A549 (cell line): ENCODE data around the gene NAB1. TPM values are rescaled to one million over a fixed set of nuclear protein-coding genes. Genes with fewer than 3 reads are reported as not detected.

Experiments
- ATAC-seq, 2 experiments: fragments of 200-7000 bp in 1 of 2; fragments of >200 bp in 1 of 2; cut with Nextera tagmentation in 1 of 2; cut with Tn5 transposase in 1 of 2; 3 replicates each; pipeline versions ENCODE4 v1.8.0 to v1.9.1; 2018 to 2020; ENCODE audit warnings: mild to moderate bottlenecking in 1 of 2, moderate library complexity in 1 of 2
- CTCF ChIA-PET: fragments of 300-600 bp; sonication (Branson Sonifier 250); formaldehyde crosslinking; extraction: SDS; loops from one replicate; lab custom pipeline; 2021; ENCODE audit warnings: antibody characterized with exemption, inconsistent platforms; lab: Yijun Ruan, JAX
- POLR2A ChIA-PET: fragments of 350-600 bp; formaldehyde crosslinking; extraction: SDS; loops from one replicate; lab custom pipeline; 2021; ENCODE audit warnings: antibody characterized with exemption, inconsistent platforms; lab: Yijun Ruan, JAX
- DNase-seq, 2 experiments: peaks; one replicate each; pipeline versions ENCODE4 v3.0.0 to v3.0.0-alpha.2; 2011 to 2016; ENCODE audit warnings: low read depth in 1 of 2, low spot score in 1 of 2
- FAIRE-seq: peaks from 2 replicates; lab custom pipeline; 2011; peaks lifted over from hg19 to GRCh38; lab: Jason Lieb, UNC
- H3K27ac ChIP-seq, 2 experiments: fragments of >200 bp; sonication (Bioruptor Twin); formaldehyde crosslinking; 3 replicates each; pipeline ENCODE4 v1.5.1; 2016 to 2017
- H3K4me1 ChIP-seq: fragments of >200 bp; sonication (Bioruptor Twin); formaldehyde crosslinking; 3 replicates; pipeline ENCODE4 v1.6.1; 2016
- H3K4me2 ChIP-seq: fragments of >200 bp; sonication (Bioruptor Twin); formaldehyde crosslinking; 3 replicates; pipeline ENCODE4 v1.6.1; 2016
- H3K4me3 ChIP-seq: fragments of >200 bp; sonication (Bioruptor Twin); formaldehyde crosslinking; 3 replicates; pipeline ENCODE4 v1.5.1; 2016
- H3K9me3 ChIP-seq: fragments of >200 bp; sonication (Bioruptor Twin); formaldehyde crosslinking; 3 replicates; pipeline ENCODE4 v1.6.1; 2016
- BHLHE40 ChIP-seq: IDR thresholded peaks from 2 replicates; pipeline ENCODE4 v1.6.1; 2012; ENCODE audit warnings: low read depth, low read length, inconsistent platforms
- CBX8 ChIP-seq: fragments of 200-600 bp; sonication (generic); IDR thresholded peaks from 2 replicates; pipeline ENCODE4 v1.6.1; 2016
- CEBPB ChIP-seq, 2 experiments: fragments of >200 bp in 1 of 2; sonication (Bioruptor Twin) in 1 of 2; formaldehyde crosslinking in 1 of 2; IDR thresholded peaks; 2 replicates each; pipeline ENCODE4 v1.6.1; 2012 to 2016
- CTCF ChIP-seq: fragments of >200 bp; sonication (Bioruptor Twin); formaldehyde crosslinking; IDR thresholded peaks from 3 replicates; pipeline ENCODE4 v1.5.1; 2016
- GATA3 ChIP-seq: IDR thresholded peaks from 2 replicates; pipeline ENCODE4 v1.6.1; 2012; ENCODE audit warnings: borderline replicate concordance
- HEYL ChIP-seq: fragments of 250-450 bp; sonication (Bioruptor Pico); IDR thresholded peaks from 2 replicates; pipeline ENCODE4 v1.8.0; 2021; ENCODE audit warnings: mild to moderate bottlenecking, moderate library complexity
- JUNB ChIP-seq: fragments of >200 bp; sonication (Bioruptor Twin); formaldehyde crosslinking; IDR thresholded peaks from 2 replicates; pipeline ENCODE4 v1.6.1; 2016
- KDM5A ChIP-seq: fragments of 200-600 bp; sonication (generic); IDR thresholded peaks from 2 replicates; pipeline ENCODE4 v1.6.1; 2016; ENCODE audit warnings: antibody characterized with exemption, mild to moderate bottlenecking
- MAFK ChIP-seq: fragments of 450-650 bp; IDR thresholded peaks from 2 replicates; pipeline ENCODE4 v1.6.1; 2014; ENCODE audit not compliant: partially characterized antibody
- MYC ChIP-seq: IDR thresholded peaks from 2 replicates; pipeline ENCODE4 v1.6.1; 2012; ENCODE audit warnings: mild to moderate bottlenecking, inconsistent platforms, low read length, improper control_type of control experiment, borderline replicate concordance
- NFE2L2 ChIP-seq: fragments of 150-350 bp; conservative IDR thresholded peaks from 2 replicates; pipeline ENCODE4 v1.6.1; 2014; ENCODE audit warnings: low read length
- NPAS2 ChIP-seq: fragments of 250-450 bp; sonication (Bioruptor Pico); IDR thresholded peaks from 2 replicates; pipeline ENCODE4 v1.8.0; 2022; ENCODE audit warnings: mild to moderate bottlenecking, moderate library complexity, borderline replicate concordance
- POLR2AphosphoS2 ChIP-seq: conservative IDR thresholded peaks from 2 replicates; pipeline ENCODE4 v1.6.1; 2012; ENCODE audit warnings: low read length, improper control_type of control experiment, inconsistent platforms
- RAD21 ChIP-seq, 2 experiments: fragments of >200 bp in 1 of 2; sonication (Bioruptor Twin) in 1 of 2; formaldehyde crosslinking in 1 of 2; IDR thresholded peaks in 1 of 2; conservative IDR thresholded peaks in 1 of 2; 2 replicates in 1 of 2; 3 replicates in 1 of 2; pipeline ENCODE4 v1.6.1; 2012 to 2018; ENCODE audit warnings: inconsistent platforms in 1 of 2
- RCOR1 ChIP-seq: fragments of 150-350 bp; IDR thresholded peaks from 2 replicates; pipeline ENCODE4 v1.6.1; 2014; ENCODE audit warnings: antibody characterized with exemption, low read length, low read depth
- USF2 ChIP-seq: fragments of 450-650 bp; IDR thresholded peaks from 2 replicates; pipeline ENCODE4 v1.6.1; 2014; ENCODE audit warnings: antibody characterized with exemption
- ZFP36 ChIP-seq: fragments of 450-650 bp; IDR thresholded peaks from 2 replicates; pipeline ENCODE4 v1.6.1; 2014; ENCODE audit warnings: borderline replicate concordance; ENCODE audit not compliant: partially characterized antibody
- ZSCAN20 ChIP-seq: fragments of 250-450 bp; sonication (Bioruptor Pico); IDR thresholded peaks from 2 replicates; pipeline ENCODE4 v1.8.0; 2022; ENCODE audit warnings: mild to moderate bottlenecking, moderate library complexity
- WGBS: methylation state at CpG from one replicate; pipeline ENCODE4 v1.1.6; 2017; ENCODE audit errors: missing lambda C conversion rate; 5-methylcytosine and 5-hydroxymethylcytosine counted together
- polyA plus RNA-seq, 4 experiments: library from polyadenylated mRNA; depleted of rRNA in 3 of 4; stranded (reverse); fragments of >200 nt; fragmentation: RNase III in 1 of 4; extraction: RNeasy Plus Mini Kit Qiagen cat#74134 plus additional on column Dnase treatment in 1 of 4; gene quantifications; 2 replicates in 3 of 4; 3 replicates in 1 of 4; pipeline ENCODE4 v1.2.3, GENCODE V29; 2011 to 2017
- TF ChIP-seq, protein P1 (sequence below): IDR thresholded peaks from 2 replicates; pipeline ENCODE4 v1.6.1; 2012; ENCODE audit warnings: low read depth, borderline replicate concordance
- TF ChIP-seq, protein P2 (sequence below): fragments of >200 bp; sonication (Bioruptor Twin); formaldehyde crosslinking; IDR thresholded peaks from 2 replicates; pipeline ENCODE4 v1.6.1; 2016
- TF ChIP-seq, protein P3 (sequence below): fragments of 150-350 bp; IDR thresholded peaks from 2 replicates; pipeline ENCODE4 v1.6.1; 2014; ENCODE audit warnings: low read depth, mild to moderate bottlenecking, low read length

Gene NAB1
- polyA plus RNA-seq, 2 of the 4 experiments (the other 2 are of a cell fraction): 37.6 to 67.3 TPM

DNA sequence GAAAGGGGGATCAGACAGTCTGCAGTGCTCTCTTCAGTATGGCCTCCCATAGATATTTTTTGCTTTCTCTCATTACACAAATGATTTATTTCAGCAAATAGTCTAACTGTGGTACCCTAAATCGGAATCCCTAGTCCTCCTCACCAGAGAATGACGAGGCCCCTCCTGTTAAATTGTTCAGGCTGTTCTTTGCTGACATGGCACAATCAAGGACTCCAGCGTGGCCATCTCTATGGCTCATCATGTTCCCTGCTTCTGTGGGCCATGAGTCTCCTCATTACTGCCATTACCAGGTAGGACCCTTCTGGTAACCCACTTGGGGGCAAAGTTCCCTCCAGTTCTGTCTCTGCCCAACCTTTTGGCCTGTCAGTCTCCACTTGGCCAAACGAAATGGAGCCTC, 62.2 kb downstream of the NAB1 start:
- Histone ChIP-seq H3K4me3 (no peak overlapping the region), H3K4me2 (no peak overlapping the region), H3K27ac (no peak overlapping the region), H3K9me3 (peaks cover 13% of the 10 kb centered on the region; the same call in 1 of the 3 replicates), H3K4me1 (no peaks in the 10 kb centered on the region)
- no peak for FAIRE-seq
- TF ChIP-seq CEBPB (IDR thresholded peaks at IDR 0.05) (no peak), POLR2AphosphoS2 (no peak), JUNB (no peak), ZFP36 (no peak), GATA3 (no peak), MAFK (peak; percentile 86)
- TF ChIP-seq, protein P1, sequence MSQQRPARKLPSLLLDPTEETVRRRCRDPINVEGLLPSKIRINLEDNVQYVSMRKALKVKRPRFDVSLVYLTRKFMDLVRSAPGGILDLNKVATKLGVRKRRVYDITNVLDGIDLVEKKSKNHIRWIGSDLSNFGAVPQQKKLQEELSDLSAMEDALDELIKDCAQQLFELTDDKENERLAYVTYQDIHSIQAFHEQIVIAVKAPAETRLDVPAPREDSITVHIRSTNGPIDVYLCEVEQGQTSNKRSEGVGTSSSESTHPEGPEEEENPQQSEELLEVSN: no peak
- ChIA-PET POLR2A (no interaction called here), CTCF (no interaction called here)
- 68% methylated on average over 4 of the region's 4 CpGs for WGBS
- no peak for DNase-seq
- no peak for ATAC-seq

- DNase-seq (no peak), ATAC-seq (no peak), FAIRE-seq (no peak)
- no peak overlapping the region for H3K4me3 ChIP-seq
- H3K4me2 ChIP-seq: no peak overlapping the region
- peaks cover 10% of the 10 kb centered on the region for H3K4me1 ChIP-seq
- no peak overlapping the region for H3K27ac ChIP-seq
- CTCF ChIA-PET: interaction anchor here (1.2 kb wide), 1 partner anchor 9 kb away, joined by 3 read pairs; no protein-coding TSS in a partner anchor
- H3K9me3 ChIP-seq: peaks cover 10% of the 10 kb centered on the region; the same call in 1 of the 3 replicates
- POLR2A ChIA-PET: no interaction called here
- TF ChIP-seq MYC: no peak
- TF ChIP-seq NPAS2 (CRISPR knock-in tag): no peak
- TF ChIP-seq ZFP36: no peak
- TF ChIP-seq, protein P2, sequence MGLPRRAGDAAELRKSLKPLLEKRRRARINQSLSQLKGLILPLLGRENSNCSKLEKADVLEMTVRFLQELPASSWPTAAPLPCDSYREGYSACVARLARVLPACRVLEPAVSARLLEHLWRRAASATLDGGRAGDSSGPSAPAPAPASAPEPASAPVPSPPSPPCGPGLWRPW: no peak
- TF ChIP-seq MAFK: no peak
- TF ChIP-seq RCOR1: no peak
- TF ChIP-seq NFE2L2: no peak
- TF ChIP-seq CTCF: no peak
- no peak for TF ChIP-seq CBX8
- TF ChIP-seq BHLHE40: no peak
- TF ChIP-seq, all 56 proteins: peak for 0
These were observed 64.6 kb downstream of the NAB1 start for GRCh38 chr2:190713471-190713870.

DNA sequence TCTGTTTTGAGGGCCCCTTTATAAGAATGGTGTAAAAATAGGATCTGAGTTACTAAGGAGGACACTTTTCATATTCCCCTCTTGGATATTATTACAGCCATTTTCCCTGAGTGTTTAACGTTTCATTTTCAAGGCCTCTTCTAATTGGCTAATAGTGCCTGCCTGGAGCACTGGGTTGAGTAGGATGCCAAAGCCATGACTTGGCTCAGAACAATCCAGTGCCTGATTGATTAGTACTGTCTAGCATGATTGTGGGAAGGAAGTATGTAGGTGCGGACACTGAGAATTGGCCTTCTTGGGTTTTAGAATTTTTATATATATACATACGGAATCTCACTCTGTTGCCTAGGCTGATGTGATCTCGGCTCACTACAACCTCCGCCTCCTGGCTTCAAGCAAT, 66.1 kb downstream of the NAB1 start:
- TF ChIP-seq RAD21 (conservative IDR thresholded peaks at IDR 0.05 in 1 of 2, IDR thresholded peaks at IDR 0.05 in 1 of 2) (no peak), GATA3 (no peak), HEYL (CRISPR knock-in tag) (no peak), KDM5A (no peak), ZSCAN20 (CRISPR knock-in tag) (no peak), USF2 (no peak), ZFP36 (no peak)
- TF ChIP-seq, protein P3, sequence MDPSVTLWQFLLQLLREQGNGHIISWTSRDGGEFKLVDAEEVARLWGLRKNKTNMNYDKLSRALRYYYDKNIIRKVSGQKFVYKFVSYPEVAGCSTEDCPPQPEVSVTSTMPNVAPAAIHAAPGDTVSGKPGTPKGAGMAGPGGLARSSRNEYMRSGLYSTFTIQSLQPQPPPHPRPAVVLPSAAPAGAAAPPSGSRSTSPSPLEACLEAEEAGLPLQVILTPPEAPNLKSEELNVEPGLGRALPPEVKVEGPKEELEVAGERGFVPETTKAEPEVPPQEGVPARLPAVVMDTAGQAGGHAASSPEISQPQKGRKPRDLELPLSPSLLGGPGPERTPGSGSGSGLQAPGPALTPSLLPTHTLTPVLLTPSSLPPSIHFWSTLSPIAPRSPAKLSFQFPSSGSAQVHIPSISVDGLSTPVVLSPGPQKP: no peak
- TF ChIP-seq, all 56 proteins: peak for 0

More for the DNA sequence above, 66.1 kb downstream of the NAB1 start:
- 81% methylated on average over 5 of the region's 5 CpGs for WGBS
- Histone ChIP-seq H3K4me3 (no peak overlapping the region), H3K4me2 (no peak overlapping the region), H3K27ac (no peak overlapping the region), H3K4me1 (peaks cover 22% of the 10 kb centered on the region), H3K9me3 (peaks cover 4% of the 10 kb centered on the region; the same call in 1 of the 3 replicates)
- ATAC-seq (no peak), DNase-seq (no peak), FAIRE-seq (no peak)
- ChIA-PET CTCF (no interaction called here), POLR2A (no interaction called here)
